OCI-LY3 (cell line): ENCODE measurements around the gene BEND5.

Source experiments
- H2AFZ ChIP-seq: fragments of 200-600, 300-600 bp; shearing (Covaris generic); 2 replicates; pipeline ENCODE4 v1.6.0; 2014; ENCODE audit warnings: antibody characterized with exemption, low read depth, low read length
- H3K27ac ChIP-seq: fragments of 200-600, 300-600 bp; sonication (generic); 2 replicates; pipeline ENCODE4 v1.5.1; 2014; ENCODE audit warnings: mild to moderate bottlenecking, low read length, moderate library complexity, mixed read lengths
- H3K27me3 ChIP-seq: fragments of 200-600, 300-600 bp; sonication (generic); 2 replicates; pipeline ENCODE4 v1.6.1; 2014; ENCODE audit warnings: low read depth, low read length, mixed read lengths
- H3K36me3 ChIP-seq: fragments of 200-600, 300-600 bp; sonication (generic); replicated peaks from 2 replicates; pipeline ENCODE3; 2014; ENCODE audit warnings: low read depth, low read length, mixed read lengths
- H3K4me1 ChIP-seq: fragments of 300-600, 200-600 bp; sonication (generic); 2 replicates; pipeline ENCODE4 v1.6.1; 2014; ENCODE audit warnings: low read length, mixed read lengths
- H3K4me2 ChIP-seq: fragments of 200-600, 300-600 bp; sonication (generic); 2 replicates; pipeline ENCODE4 v1.6.1; 2014; ENCODE audit warnings: low read length, mixed read lengths
- H3K4me3 ChIP-seq: fragments of 300-600, 200-600 bp; sonication (generic); 2 replicates; pipeline ENCODE4 v1.5.1; 2014; ENCODE audit warnings: antibody characterized with exemption, mild to moderate bottlenecking, low read length, moderate library complexity
- H3K79me2 ChIP-seq: fragments of 300-600, 200-600 bp; shearing (Covaris generic); 2 replicates; pipeline ENCODE4 v1.6.1; 2014; ENCODE audit warnings: mild to moderate bottlenecking, low read length, mixed read lengths
- H3K9ac ChIP-seq: fragments of 300-600, 200-600 bp; shearing (Covaris generic); 2 replicates; pipeline ENCODE4 v1.6.0; 2014; ENCODE audit warnings: mild to moderate bottlenecking, low read length, moderate library complexity
- H3K9me3 ChIP-seq: fragments of 200-600, 300-600 bp; shearing (Covaris generic); 2 replicates; pipeline ENCODE4 v1.6.1; 2014; ENCODE audit warnings: low read length, mixed read lengths; ENCODE audit not compliant: insufficient read depth
- H4K20me1 ChIP-seq: fragments of 200-600, 300-600 bp; sonication (generic); 2 replicates; pipeline ENCODE4 v1.6.1; 2016; ENCODE audit warnings: low read length, mixed read lengths; ENCODE audit not compliant: insufficient read depth
- CTCF ChIP-seq: fragments of 200-600, 300-600 bp; sonication (generic); IDR thresholded peaks from 2 replicates; pipeline ENCODE4 v1.5.1; 2014; ENCODE audit warnings: antibody characterized with exemption, low read length, low read depth
- EZH2phosphoT487 ChIP-seq: fragments of 200-600 bp; shearing (Covaris generic); IDR thresholded peaks from 2 replicates; pipeline ENCODE4 v1.6.1; 2018; ENCODE audit warnings: antibody characterized with exemption, mixed run types, low read depth

BEND5 gene

DNA sequence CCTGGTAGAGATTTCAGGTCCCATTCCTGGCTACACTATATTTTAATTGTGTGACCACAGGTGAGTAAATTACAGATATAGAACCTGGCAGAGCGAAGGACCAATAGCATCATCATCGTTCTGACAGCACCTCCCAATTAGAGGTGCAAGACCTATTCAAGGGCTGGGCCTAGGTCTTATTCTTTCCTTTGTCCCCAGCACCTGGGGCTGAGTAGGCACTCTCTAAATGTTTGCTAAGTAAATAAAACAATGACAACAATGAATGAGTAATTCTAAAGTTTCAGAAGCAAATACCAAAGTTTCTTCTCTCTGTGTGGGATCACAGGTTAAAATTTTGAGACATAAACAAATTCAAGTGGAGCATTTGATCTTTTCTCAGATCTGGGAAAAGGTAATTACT is 32.7 kb downstream of the BEND5 start:
- Histone ChIP-seq H3K4me2 (no peak overlapping the region), H2AFZ (no peak overlapping the region), H3K27ac (0 out of 2 replicates have a peak overlapping the region, but pooled peaks have one; percentile 25), H3K9ac (no peak overlapping the region), H3K9me3 (no peaks in the 10 kb centered on the region), H3K4me3 (no peak overlapping the region), H4K20me1 (peaks cover 15% of the 10 kb centered on the region; the same call in 1 of the 2 replicates), H3K36me3 (peaks cover 74% of the 10 kb centered on the region), H3K4me1 (peaks cover 19% of the 10 kb centered on the region), H3K27me3 (no peaks in the 10 kb centered on the region), H3K79me2 (peaks cover 27% of the 10 kb centered on the region)
- TF ChIP-seq EZH2phosphoT487 (no peak), CTCF (no peak)

- Histone ChIP-seq H4K20me1 (peaks cover 16% of the 10 kb centered on the region), H3K27me3 (no peaks in the 10 kb centered on the region), H3K9me3 (no peaks in the 10 kb centered on the region), H3K4me2 (no peak overlapping the region), H3K9ac (no peak overlapping the region), H3K4me1 (peaks cover 19% of the 10 kb centered on the region), H3K4me3 (no peak overlapping the region), H3K27ac (0 out of 2 replicates have a peak overlapping the region, but pooled peaks have one; percentile 25), H2AFZ (no peak overlapping the region), H3K79me2 (peaks cover 27% of the 10 kb centered on the region), H3K36me3 (peaks cover 69% of the 10 kb centered on the region)
- TF ChIP-seq EZH2phosphoT487 (no peak), CTCF (peak; percentile 9; the same call in 1 of the 2 replicates)
These were observed 33.2 kb downstream of the BEND5 start for GRCh38 chr1:48743480-48743879.

- H2AFZ ChIP-seq, result no peak overlapping the region
- H3K9ac ChIP-seq, result no peak overlapping the region
- peaks cover 67% of the 10 kb centered on the region for H3K36me3 ChIP-seq
- H3K4me1 ChIP-seq, result peaks cover 19% of the 10 kb centered on the region
- peaks cover 24% of the 10 kb centered on the region for H4K20me1 ChIP-seq
- H3K9me3 ChIP-seq, result no peaks in the 10 kb centered on the region
- no peak overlapping the region for H3K27ac ChIP-seq
- TF ChIP-seq CTCF (no peak), EZH2phosphoT487 (no peak)
- no peak overlapping the region for H3K4me2 ChIP-seq
- H3K79me2 ChIP-seq, result peaks cover 14% of the 10 kb centered on the region
- H3K4me3 ChIP-seq, result no peak overlapping the region
- H3K27me3 ChIP-seq, result no peaks in the 10 kb centered on the region
These were observed 35.3 kb downstream of the BEND5 start for GRCh38 chr1:48741380-48741779.

- Histone ChIP-seq H3K36me3 (peaks cover 69% of the 10 kb centered on the region), H3K4me1 (peaks cover 19% of the 10 kb centered on the region), H3K9me3 (no peaks in the 10 kb centered on the region), H2AFZ (no peak overlapping the region), H3K79me2 (peaks cover 11% of the 10 kb centered on the region), H3K27ac (no peak overlapping the region), H3K4me2 (no peak overlapping the region), H3K27me3 (no peaks in the 10 kb centered on the region), H3K4me3 (no peak overlapping the region), H3K9ac (no peak overlapping the region), H4K20me1 (peaks cover 24% of the 10 kb centered on the region)
- TF ChIP-seq EZH2phosphoT487 (no peak), CTCF (no peak)
These were observed 36.1 kb downstream of the BEND5 start for GRCh38 chr1:48740621-48741020.
